ENCODE results near the gene POLD3. TPM values are rescaled to one million over a fixed set of nuclear protein-coding genes. Genes with fewer than 3 reads are reported as not detected.
A peak's percentile ranks its signal among the peaks of the same experiment; 100 is the strongest.

POLD3 gene
- total RNA-seq, 1 donor from 2014 or later: 11.9 TPM

- TF ChIP-seq CTCF (IDR thresholded peaks at IDR 0.05; ENCODE audit: insufficient read depth, low read length, poor library complexity, severe bottlenecking): no peak
- H3K4me3 ChIP-seq (ENCODE audit: low read depth, low read length): no peak overlapping the region
- no peaks in the 10 kb centered on the region for H3K36me3 ChIP-seq (ENCODE audit: control insufficient read depth, insufficient read depth, low read length)
- H3K27me3 ChIP-seq (ENCODE audit: control insufficient read depth, insufficient read depth, low read length): no peaks in the 10 kb centered on the region
- DNase-seq (ENCODE audit: low read depth): peak; percentile 83
These were observed 80.7 kb downstream of the POLD3 start for GRCh38 chr11:74672956-74673692.

- H3K4me3 ChIP-seq (ENCODE audit: low read depth, low read length): no peak overlapping the region
- DNase-seq (ENCODE audit: low read depth): no peak
- no peaks in the 10 kb centered on the region for H3K27me3 ChIP-seq (ENCODE audit: control insufficient read depth, insufficient read depth, low read length)
- no peak for TF ChIP-seq CTCF (IDR thresholded peaks at IDR 0.05; ENCODE audit: insufficient read depth, low read length, poor library complexity, severe bottlenecking)
- no peaks in the 10 kb centered on the region for H3K36me3 ChIP-seq (ENCODE audit: control insufficient read depth, insufficient read depth, low read length)
These were observed 81.4 kb downstream of the POLD3 start for GRCh38 chr11:74673693-74674360.

GRCh38 chr11:74675761-74676160 is 83.4 kb downstream of the POLD3 start:
- no peak for TF ChIP-seq CTCF (IDR thresholded peaks at IDR 0.05; ENCODE audit: insufficient read depth, low read length, poor library complexity, severe bottlenecking)

GRCh38 chr11:74676596-74676995 is 84.2 kb downstream of the POLD3 start:
- no peak overlapping the region for H3K4me3 ChIP-seq (ENCODE audit: low read depth, low read length)
- DNase-seq (ENCODE audit: low read depth): no peak
- no peaks in the 10 kb centered on the region for H3K36me3 ChIP-seq (ENCODE audit: control insufficient read depth, insufficient read depth, low read length)
- TF ChIP-seq CTCF (IDR thresholded peaks at IDR 0.05; ENCODE audit: insufficient read depth, low read length, poor library complexity, severe bottlenecking): no peak
- no peaks in the 10 kb centered on the region for H3K27me3 ChIP-seq (ENCODE audit: control insufficient read depth, insufficient read depth, low read length)

More at GRCh38 chr11:74675761-74676160, 83.4 kb downstream of the POLD3 start:
- no peaks in the 10 kb centered on the region for H3K27me3 ChIP-seq (ENCODE audit: control insufficient read depth, insufficient read depth, low read length)
- H3K36me3 ChIP-seq (ENCODE audit: control insufficient read depth, insufficient read depth, low read length): no peaks in the 10 kb centered on the region
- H3K4me3 ChIP-seq (ENCODE audit: low read depth, low read length): no peak overlapping the region
- no peak for DNase-seq (ENCODE audit: low read depth)

GRCh38 chr11:74677131-74677530 is 84.7 kb downstream of the POLD3 start:
- Histone ChIP-seq H3K36me3 (ENCODE audit: control insufficient read depth, insufficient read depth, low read length) (no peaks in the 10 kb centered on the region), H3K27me3 (ENCODE audit: control insufficient read depth, insufficient read depth, low read length) (no peaks in the 10 kb centered on the region), H3K4me3 (ENCODE audit: low read depth, low read length) (no peak overlapping the region)
- TF ChIP-seq CTCF (IDR thresholded peaks at IDR 0.05; ENCODE audit: insufficient read depth, low read length, poor library complexity, severe bottlenecking): no peak
- no peak for DNase-seq (ENCODE audit: low read depth)
